Psoas muscle (tissue), 8 donors: ENCODE results near the gene SLF2. TPM values are rescaled to one million over a fixed set of nuclear protein-coding genes. Genes with fewer than 3 reads are reported as not detected.

Source experiments
- ATAC-seq, 4 donors: fragments of 200-7000 bp; cut with Tn5 transposase; one replicate each; pipeline ENCODE4 v1.9.1; 2020; ENCODE audit warnings: moderate library complexity in 3 of 4, mild to moderate bottlenecking in 2 of 4
- DNase-seq, 2 donors: peaks; one replicate each; pipeline ENCODE4 v3.0.0-alpha.2; 2020
- H3K27ac ChIP-seq: fragments of 200-600 bp; one replicate; pipeline ENCODE4 v1.8.0; 2022
- H3K27me3 ChIP-seq, 3 donors: fragments of 200-600 bp in 1 of 3; one replicate each; pipeline versions ENCODE4 v1.6.1 to v1.8.0; 2013 to 2022; ENCODE audit warnings: low read length in 2 of 3, mild to moderate bottlenecking in 2 of 3, moderate library complexity in 1 of 3; ENCODE audit not compliant: insufficient read depth in 3 of 3
- H3K36me3 ChIP-seq, 2 donors: fragments of 200-600 bp in 1 of 2; one replicate each; pipeline versions ENCODE4 v1.6.1 to v1.8.0; 2013 to 2022; ENCODE audit warnings: low read depth in 1 of 2, mild to moderate bottlenecking in 1 of 2, moderate library complexity in 1 of 2; ENCODE audit not compliant: insufficient read depth in 1 of 2
- H3K4me1 ChIP-seq: fragments of 200-600 bp; one replicate; pipeline ENCODE4 v1.8.0; 2022
- H3K4me3 ChIP-seq: fragments of 200-600 bp; one replicate; pipeline ENCODE4 v1.8.0; 2022; ENCODE audit warnings: mild to moderate bottlenecking
- H3K9me3 ChIP-seq: fragments of 200-600 bp; one replicate; pipeline ENCODE4 v1.8.0; 2022
- CTCF ChIP-seq: fragments of 200-600 bp; IDR thresholded peaks from one replicate; pipeline ENCODE4 v1.8.0; 2022; ENCODE audit warnings: antibody characterized with exemption
- WGBS, 3 donors: extraction: QIAGEN DNeasy Blood & Tissue Kit; methylation state at CpG; one replicate each; pipeline versions ENCODE4 v1.1.6 to v1.1.7; 2013; 5-methylcytosine and 5-hydroxymethylcytosine counted together
- intact Hi-C, 2 donors: fragments of 100-400 bp; cut with DNase I; formaldehyde crosslinking; loops; one replicate each; pipeline versions ENCODE4 v1.11.0 to v1.14.2; 2022
- polyA plus RNA-seq, 3 donors: library from polyadenylated mRNA; stranded (reverse); fragments of 200-250 nt; gene quantifications; one replicate each; pipeline ENCODE4 v1.2.3, GENCODE V29; 2013
- total RNA-seq, 4 donors: library from RNA; stranded (reverse); fragmentation: NEBNext Ultra II Directional in 2 of 4; extraction: Animal tissue kit (Norgen Biotek cat#: 25700) in 2 of 4; gene quantifications; one replicate each; pipeline versions ENCODE4 v1.2.1 to v1.2.4, GENCODE V29; 2021 to 2023
- donor health status: healthy with polysubstance abuse.
- donor health status: DM: no; HTN: no; CAD: no; lungs with moderate emphysema.
- donor health status: Bipolar disorder and iron deficiency.
- donor health status: healthy.
- donor health status: DM: yes; HTN: yes; CAD: no.
- donor health status: DM: no; HTN: no; CAD: no.
- donor health status: DM: no; HTN: no; CAD: no.
- donor health status: DM: yes; HTN: yes; CAD: no.

The SLF2 gene
- total and polyA plus RNA-seq, 7 donors = 8.0 to 26.9 (median 20.1) TPM

- H3K27me3 ChIP-seq = no peaks in the 10 kb centered on the region
- intact Hi-C loops = no loop called here
- 11 to 32% (median 24%) methylated on average over 12 of the region's 12 CpGs for WGBS, 3 donors
- peaks cover 46% of the 10 kb centered on the region for H3K4me1 ChIP-seq
- peak overlapping the region; percentile 93 for H3K4me3 ChIP-seq
- H3K27ac ChIP-seq = peak overlapping the region; percentile 100
- H3K9me3 ChIP-seq = no peaks in the 10 kb centered on the region
- DNase-seq = peak; percentile 92 to 94
- peak; percentile 46 to 67 (median 58) for ATAC-seq
- peaks cover 0 to 38% of the 10 kb centered on the region in 2 donors for H3K36me3 ChIP-seq
- TF ChIP-seq CTCF = no peak
Measured at GRCh38 chr10:101000915-101001658, 88.3 kb downstream of the SLF2 start.

GRCh38 chr10:101001659-101002035 is 88.9 kb downstream of the SLF2 start:
- WGBS, 3 donors = 23 to 35% (median 24%) methylated on average over 5 of the region's 5 CpGs
- Histone ChIP-seq H3K9me3 (no peaks in the 10 kb centered on the region), H3K27ac (peak overlapping the region; percentile 100), H3K4me1 (peaks cover 43% of the 10 kb centered on the region), H3K36me3 (peaks cover 0 to 43% of the 10 kb centered on the region in 2 donors), H3K27me3 (no peaks in the 10 kb centered on the region), H3K4me3 (peak overlapping the region; percentile 93)
- TF ChIP-seq CTCF = no peak
- no peak for DNase-seq
- intact Hi-C loops = no loop called here
- no peak for ATAC-seq

GRCh38 chr10:101002456-101002855 is 89.7 kb downstream of the SLF2 start:
- intact Hi-C loops = no loop called here
- WGBS, 3 donors = 67 to 83% (median 79%) methylated on average over 11 of the region's 11 CpGs

GRCh38 chr10:101003639-101004206 is 91.0 kb downstream of the SLF2 start:
- H3K36me3 ChIP-seq = peaks cover 0 to 52% of the 10 kb centered on the region in 2 donors
- peak in 1 of 2 donors; percentile 53 for DNase-seq
- H3K9me3 ChIP-seq = no peaks in the 10 kb centered on the region
- ATAC-seq = no peak
- peak overlapping the region; percentile 58 for H3K27ac ChIP-seq
- no peak overlapping the region for H3K4me3 ChIP-seq
- intact Hi-C loops = no loop called here
- H3K4me1 ChIP-seq = peaks cover 46% of the 10 kb centered on the region
- WGBS, 3 donors = 67 to 82% (median 72%) methylated on average over 17 to 18 of the region's 18 CpGs
- TF ChIP-seq CTCF = no peak
- H3K27me3 ChIP-seq = no peaks in the 10 kb centered on the region

More at GRCh38 chr10:101002456-101002855, 89.7 kb downstream of the SLF2 start:
- ATAC-seq (no peak), DNase-seq (no peak)
- peaks cover 45% of the 10 kb centered on the region for H3K4me1 ChIP-seq
- H3K36me3 ChIP-seq = peaks cover 0 to 51% of the 10 kb centered on the region in 2 donors
- TF ChIP-seq CTCF = no peak
- H3K27me3 ChIP-seq = no peaks in the 10 kb centered on the region
- peak overlapping the region; percentile 100 for H3K27ac ChIP-seq
- H3K9me3 ChIP-seq = no peaks in the 10 kb centered on the region
- H3K4me3 ChIP-seq = peak overlapping the region; percentile 93
